ENCODE data around the gene CD1B.
"Not testable (repeated sequence)": the region's sequence is repeated elsewhere in the genome, so short reads cannot be mapped to it uniquely, and the experiment has no call there.

CD1B gene

DNA sequence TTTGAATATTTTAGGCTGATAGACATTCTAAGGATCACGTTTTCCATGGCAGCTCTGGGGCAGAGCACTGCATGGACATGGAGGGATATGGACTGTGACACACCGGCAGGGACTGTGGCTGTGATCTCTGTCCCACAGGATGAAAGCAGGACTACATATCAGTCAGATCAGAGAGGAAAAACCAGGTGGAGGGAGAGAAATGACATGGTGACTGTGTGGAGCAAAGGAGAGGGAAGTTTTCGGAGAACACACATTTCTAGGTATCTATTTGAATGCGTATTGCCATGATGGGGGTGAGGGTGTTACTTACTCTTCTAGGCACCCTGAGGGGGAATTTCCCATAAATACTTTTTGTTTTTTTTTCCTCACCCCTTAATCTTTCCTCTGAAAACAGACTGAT, 44.8 kb downstream of the CD1B start:
- Histone ChIP-seq H3K27ac (ENCODE audit: low read length) (no peak overlapping the region), H3K4me3 (ENCODE audit: low read length) (no peak overlapping the region), H3K36me3 (ENCODE audit: control insufficient read depth, insufficient read depth, low read length) (no peaks in the 10 kb centered on the region), H3K27me3 (ENCODE audit: control insufficient read depth, insufficient read depth, low read length) (no peaks in the 10 kb centered on the region), H3K4me1 (ENCODE audit: control insufficient read depth, insufficient read depth, low read length) (no peaks in the 10 kb centered on the region), H3K9me3 (ENCODE audit: control insufficient read depth, insufficient read depth, low read length) (no peaks in the 10 kb centered on the region)
- DNase-seq (ENCODE audit: low read depth, low spot score): no peak
- WGBS (ENCODE audit: insufficient coverage, insufficient read length): no CpG with 5 or more reads among the region's 4 CpGs

- no peak for DNase-seq (ENCODE audit: low read depth, low spot score)
- no peak overlapping the region for H3K27ac ChIP-seq (ENCODE audit: low read length)
- no peaks in the 10 kb centered on the region for H3K36me3 ChIP-seq (ENCODE audit: control insufficient read depth, insufficient read depth, low read length)
- no peaks in the 10 kb centered on the region for H3K4me1 ChIP-seq (ENCODE audit: control insufficient read depth, insufficient read depth, low read length)
- H3K27me3 ChIP-seq (ENCODE audit: control insufficient read depth, insufficient read depth, low read length): no peaks in the 10 kb centered on the region
- H3K9me3 ChIP-seq (ENCODE audit: control insufficient read depth, insufficient read depth, low read length): no peaks in the 10 kb centered on the region
- WGBS (ENCODE audit: insufficient coverage, insufficient read length): no CpG with 5 or more reads among the region's 7 CpGs
- no peak overlapping the region for H3K4me3 ChIP-seq (ENCODE audit: low read length)
These were observed 45.5 kb downstream of the CD1B start for GRCh38 chr1:158285756-158286241.

- Histone ChIP-seq H3K36me3 (ENCODE audit: control insufficient read depth, insufficient read depth, low read length) (no peaks in the 10 kb centered on the region), H3K4me1 (ENCODE audit: control insufficient read depth, insufficient read depth, low read length) (no peaks in the 10 kb centered on the region), H3K4me3 (ENCODE audit: low read length) (no peak overlapping the region), H3K27ac (ENCODE audit: low read length) (no peak overlapping the region), H3K9me3 (ENCODE audit: control insufficient read depth, insufficient read depth, low read length) (no peaks in the 10 kb centered on the region; the same call in 1 of the 2 replicates), H3K27me3 (ENCODE audit: control insufficient read depth, insufficient read depth, low read length) (no peaks in the 10 kb centered on the region)
- no CpG with 5 or more reads among the region's 2 CpGs for WGBS (ENCODE audit: insufficient coverage, insufficient read length)
- no peak for DNase-seq (ENCODE audit: low read depth, low spot score)
These were observed 47.4 kb downstream of the CD1B start for GRCh38 chr1:158283965-158284364.

DNA sequence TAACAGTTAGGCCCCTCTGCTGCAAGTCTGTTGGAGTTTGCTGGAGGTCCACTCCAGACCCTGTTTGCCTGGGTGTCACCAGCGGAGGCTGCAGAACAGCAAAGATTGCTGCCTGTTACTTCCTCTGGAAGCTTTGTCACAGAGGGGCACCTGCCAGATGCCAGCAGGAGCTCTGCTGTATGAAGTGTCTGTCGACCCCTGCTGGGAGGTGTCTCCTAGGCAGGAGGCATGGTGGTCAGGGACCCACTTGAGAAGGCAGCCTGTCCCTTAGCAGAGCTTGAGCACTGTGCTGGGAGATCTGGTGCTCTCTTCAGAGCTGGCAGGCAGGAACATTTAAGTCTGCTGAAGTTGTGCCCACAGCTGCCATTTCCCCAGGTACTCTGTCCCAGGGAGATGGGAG, 48.9 kb downstream of the CD1B start:
- not testable (repeated sequence) for H3K36me3 ChIP-seq (ENCODE audit: control insufficient read depth, insufficient read depth, low read length); H3K4me1 ChIP-seq (ENCODE audit: control insufficient read depth, insufficient read depth, low read length); H3K27me3 ChIP-seq (ENCODE audit: control insufficient read depth, insufficient read depth, low read length); H3K4me3 ChIP-seq (ENCODE audit: low read length); DNase-seq (ENCODE audit: low read depth, low spot score); H3K9me3 ChIP-seq (ENCODE audit: control insufficient read depth, insufficient read depth, low read length); H3K27ac ChIP-seq (ENCODE audit: low read length)
- no CpG with 5 or more reads among the region's 2 CpGs for WGBS (ENCODE audit: insufficient coverage, insufficient read length)

Measured in iPS DF 6.9 (cell line).